ENCODE results near the gene ACOX1. TPM values are rescaled to one million over a fixed set of nuclear protein-coding genes. Genes with fewer than 3 reads are reported as not detected.

The ACOX1 gene
- total RNA-seq, 4 donors from 2014 or later = 37.0 to 254 (median 212) TPM

GRCh38 chr17:75985986-75986385, 7.0 kb upstream of the ACOX1 start:
- Histone ChIP-seq H3K4me3 (no peak overlapping the region), H3K4me1 (peaks cover 0 to 9% (median 4%) of the 10 kb centered on the region in 4 donors), H3K27ac (no peak overlapping the region), H3K27me3 (no peaks in the 10 kb centered on the region), H3K9me3 (no peaks in the 10 kb centered on the region), H3K36me3 (no peaks in the 10 kb centered on the region)
- WGBS, 2 donors (ENCODE audit: low coverage in 1 of 2) = 97 to 100% methylated on average over 3 to 4 of the region's 4 CpGs
- in situ Hi-C loops (cut with MboI; ENCODE audit: low pct_ligation_motif_present in 1 of 4, low pct_unique_long_range_greater_than_20kb in 1 of 4, low sequenced_read_pairs in 3 of 4) = loop anchor here in 1 of 4 donors (10.0 kb wide), 1 partner anchor 71 kb away; no protein-coding TSS in a partner anchor
- no peak for DNase-seq
- TF ChIP-seq POLR2AphosphoS5 (IDR thresholded peaks at IDR 0.05) (no peak), POLR2A (IDR thresholded peaks at IDR 0.05) (no peak), EP300 (IDR thresholded peaks at IDR 0.05; ENCODE audit: low read depth) (no peak), CTCF (IDR thresholded peaks at IDR 0.05) (no peak)
- intact Hi-C loops (cut with DNase I; ENCODE audit: low total_unique reads) = no loop called here

- Histone ChIP-seq H3K36me3 (no peaks in the 10 kb centered on the region), H3K4me1 (peaks cover 0 to 21% (median 13%) of the 10 kb centered on the region in 4 donors), H3K4me3 (no peak overlapping the region), H3K27ac (no peak overlapping the region), H3K9me3 (no peaks in the 10 kb centered on the region), H3K27me3 (no peaks in the 10 kb centered on the region)
- no peak for TF ChIP-seq CTCF (IDR thresholded peaks at IDR 0.05)
- DNase-seq = no peak
- in situ Hi-C loops (cut with MboI; ENCODE audit: low pct_ligation_motif_present in 1 of 4, low pct_unique_long_range_greater_than_20kb in 1 of 4, low sequenced_read_pairs in 3 of 4) = loop anchor here in 1 of 4 donors (10.0 kb wide), 1 partner anchor 69 kb away; no protein-coding TSS in a partner anchor
- WGBS, 2 donors (ENCODE audit: low coverage in 1 of 2) = 46 to 73% methylated on average over 4 to 6 of the region's 6 CpGs
- intact Hi-C loops (cut with DNase I; ENCODE audit: low total_unique reads) = no loop called here
Observed at GRCh38 chr17:75983501-75984181, 4.7 kb upstream of the ACOX1 start.

GRCh38 chr17:75981019-75981615, 2.2 kb upstream of the ACOX1 start:
- Histone ChIP-seq H3K9me3 (no peaks in the 10 kb centered on the region), H3K27me3 (no peaks in the 10 kb centered on the region), H3K27ac (peak overlapping the region in 3 of 4 donors; percentile 97 to 98 (median 98)), H3K36me3 (no peaks in the 10 kb centered on the region), H3K4me1 (peaks cover 0 to 43% (median 35%) of the 10 kb centered on the region in 4 donors), H3K4me3 (no peak overlapping the region)
- WGBS, 2 donors (ENCODE audit: low coverage in 1 of 2) = 87 to 94% methylated on average over 6 to 7 of the region's 7 CpGs
- no peak for DNase-seq
- intact Hi-C loops (cut with DNase I; ENCODE audit: low total_unique reads) (no loop called here), in situ Hi-C loops (cut with MboI; ENCODE audit: low pct_ligation_motif_present in 1 of 4, low pct_unique_long_range_greater_than_20kb in 1 of 4, low sequenced_read_pairs in 3 of 4) (loop anchor here in 1 of 4 donors (10.0 kb wide), 1 partner anchor 66 kb away; no protein-coding TSS in a partner anchor)
- TF ChIP-seq CTCF (IDR thresholded peaks at IDR 0.05) = no peak
- TF ChIP-seq POLR2A (IDR thresholded peaks at IDR 0.05) = no peak
- no peak for TF ChIP-seq EP300 (IDR thresholded peaks at IDR 0.05; ENCODE audit: low read depth)
- TF ChIP-seq POLR2AphosphoS5 (IDR thresholded peaks at IDR 0.05) = no peak

- no peaks in the 10 kb centered on the region for H3K9me3 ChIP-seq
- intact Hi-C loops (cut with DNase I; ENCODE audit: low total_unique reads) (no loop called here), in situ Hi-C loops (cut with MboI; ENCODE audit: low pct_ligation_motif_present in 1 of 4, low pct_unique_long_range_greater_than_20kb in 1 of 4, low sequenced_read_pairs in 3 of 4) (loop anchor here in 1 of 4 donors (10.0 kb wide), 1 partner anchor 66 kb away; no protein-coding TSS in a partner anchor)
- H3K4me3 ChIP-seq = peak overlapping the region; percentile 12 to 84 (median 75)
- H3K36me3 ChIP-seq = no peaks in the 10 kb centered on the region
- H3K27me3 ChIP-seq = no peaks in the 10 kb centered on the region
- TF ChIP-seq CTCF (IDR thresholded peaks at IDR 0.05) = no peak
- TF ChIP-seq POLR2AphosphoS5 (IDR thresholded peaks at IDR 0.05) = no peak
- TF ChIP-seq EP300 (IDR thresholded peaks at IDR 0.05; ENCODE audit: low read depth) = no peak
- no peak for TF ChIP-seq POLR2A (IDR thresholded peaks at IDR 0.05)
- peaks cover 0 to 50% (median 42%) of the 10 kb centered on the region in 4 donors for H3K4me1 ChIP-seq
- DNase-seq = no peak
- 52 to 78% methylated on average over 3 to 18 of the region's 18 CpGs for WGBS, 2 donors (ENCODE audit: low coverage in 1 of 2)
- H3K27ac ChIP-seq = peak overlapping the region; percentile 97 to 98 (median 98)
Observed at GRCh38 chr17:75980188-75981018, 1.4 kb upstream of the ACOX1 start.

Measured in transverse colon (tissue), 4 donors.